Measurements from ENCODE around the gene ERH. TPM values are rescaled to one million over a fixed set of nuclear protein-coding genes. Genes with fewer than 3 reads are reported as not detected.

Gene ERH
- total and polyA plus RNA-seq, 8 donors, result 134 to 309 (median 279) TPM

DNA sequence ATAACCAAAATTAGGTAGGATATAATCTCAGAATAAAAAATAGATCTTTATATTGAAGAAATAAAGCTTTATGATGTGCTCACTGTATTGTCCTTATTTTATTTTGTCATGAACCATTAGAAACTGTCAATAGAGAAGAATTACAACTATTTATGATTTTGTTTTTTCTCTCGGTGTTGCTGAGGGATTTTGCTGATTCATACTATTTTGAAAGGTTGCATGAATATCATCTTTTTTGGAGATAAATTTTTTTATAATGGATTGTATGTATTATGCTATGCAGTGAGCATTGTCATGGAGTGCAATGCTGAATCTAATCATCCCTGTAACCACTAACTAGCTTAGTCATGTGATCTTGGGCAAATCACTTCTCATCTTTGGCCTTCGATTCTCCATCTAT, 15.4 kb upstream of the ERH start:
- Histone ChIP-seq H3K9me3 (peaks cover 0 to 5% of the 10 kb centered on the region in 2 donors), H3K36me3 (no peaks in the 10 kb centered on the region), H3K27ac (no peak overlapping the region), H3K27me3 (no peaks in the 10 kb centered on the region), H3K4me3 (no peak overlapping the region), H3K4me1 (peaks cover 0 to 4% of the 10 kb centered on the region in 2 donors)
- TF ChIP-seq, protein P1, sequence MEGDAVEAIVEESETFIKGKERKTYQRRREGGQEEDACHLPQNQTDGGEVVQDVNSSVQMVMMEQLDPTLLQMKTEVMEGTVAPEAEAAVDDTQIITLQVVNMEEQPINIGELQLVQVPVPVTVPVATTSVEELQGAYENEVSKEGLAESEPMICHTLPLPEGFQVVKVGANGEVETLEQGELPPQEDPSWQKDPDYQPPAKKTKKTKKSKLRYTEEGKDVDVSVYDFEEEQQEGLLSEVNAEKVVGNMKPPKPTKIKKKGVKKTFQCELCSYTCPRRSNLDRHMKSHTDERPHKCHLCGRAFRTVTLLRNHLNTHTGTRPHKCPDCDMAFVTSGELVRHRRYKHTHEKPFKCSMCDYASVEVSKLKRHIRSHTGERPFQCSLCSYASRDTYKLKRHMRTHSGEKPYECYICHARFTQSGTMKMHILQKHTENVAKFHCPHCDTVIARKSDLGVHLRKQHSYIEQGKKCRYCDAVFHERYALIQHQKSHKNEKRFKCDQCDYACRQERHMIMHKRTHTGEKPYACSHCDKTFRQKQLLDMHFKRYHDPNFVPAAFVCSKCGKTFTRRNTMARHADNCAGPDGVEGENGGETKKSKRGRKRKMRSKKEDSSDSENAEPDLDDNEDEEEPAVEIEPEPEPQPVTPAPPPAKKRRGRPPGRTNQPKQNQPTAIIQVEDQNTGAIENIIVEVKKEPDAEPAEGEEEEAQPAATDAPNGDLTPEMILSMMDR (IDR thresholded peaks at IDR 0.05), result no peak
- ATAC-seq (no peak), DNase-seq (no peak)
- intact Hi-C loops (cut with DNase I), result no loop called here

GRCh38 chr14:69408331-69408960, 10.3 kb upstream of the ERH start:
- ATAC-seq (no peak), DNase-seq (no peak)
- Histone ChIP-seq H3K9me3 (no peaks in the 10 kb centered on the region), H3K4me1 (peaks cover 0 to 11% of the 10 kb centered on the region in 2 donors), H3K27me3 (no peaks in the 10 kb centered on the region), H3K27ac (no peak overlapping the region), H3K36me3 (peaks cover 0 to 4% of the 10 kb centered on the region in 2 donors), H3K4me3 (no peak overlapping the region)
- TF ChIP-seq, protein P1 (IDR thresholded peaks at IDR 0.05), result no peak
- intact Hi-C loops (cut with DNase I), result no loop called here

DNA sequence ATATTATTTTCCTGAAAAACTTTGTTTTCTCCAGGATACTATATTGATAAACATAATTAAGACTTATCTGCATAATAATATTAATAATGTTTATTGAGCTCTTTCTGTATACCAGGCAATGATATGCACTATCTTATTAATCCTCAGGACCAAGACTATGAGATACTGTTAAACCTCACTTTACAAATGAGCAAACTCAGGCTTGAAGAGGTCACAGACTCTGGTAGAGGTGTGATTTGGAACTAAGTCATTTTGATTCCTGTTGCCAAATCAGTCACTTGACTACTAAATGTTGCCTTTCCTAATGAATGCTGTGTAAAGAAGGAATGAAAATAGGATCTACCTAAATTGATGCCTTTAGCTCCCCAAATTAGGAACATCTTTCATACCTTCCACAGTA, 7.7 kb upstream of the ERH start:
- ATAC-seq (no peak), DNase-seq (no peak)
- Histone ChIP-seq H3K4me1 (peaks cover 11 to 26% of the 10 kb centered on the region in 2 donors), H3K4me3 (no peak overlapping the region), H3K27me3 (no peaks in the 10 kb centered on the region), H3K9me3 (no peaks in the 10 kb centered on the region), H3K36me3 (peaks cover 0 to 4% of the 10 kb centered on the region in 2 donors), H3K27ac (no peak overlapping the region)
- intact Hi-C loops (cut with DNase I), result no loop called here
- TF ChIP-seq, protein P1 (IDR thresholded peaks at IDR 0.05), result no peak

- Histone ChIP-seq H3K9me3 (no peaks in the 10 kb centered on the region), H3K4me3 (no peak overlapping the region), H3K4me1 (peaks cover 20 to 31% of the 10 kb centered on the region in 2 donors), H3K27ac (no peak overlapping the region), H3K36me3 (peaks cover 0 to 4% of the 10 kb centered on the region in 2 donors), H3K27me3 (no peaks in the 10 kb centered on the region)
- ATAC-seq (no peak), DNase-seq (no peak)
- intact Hi-C loops (cut with DNase I), result no loop called here
- TF ChIP-seq, protein P1 (IDR thresholded peaks at IDR 0.05), result no peak
Measured at GRCh38 chr14:69404883-69405282, 6.8 kb upstream of the ERH start.

DNA sequence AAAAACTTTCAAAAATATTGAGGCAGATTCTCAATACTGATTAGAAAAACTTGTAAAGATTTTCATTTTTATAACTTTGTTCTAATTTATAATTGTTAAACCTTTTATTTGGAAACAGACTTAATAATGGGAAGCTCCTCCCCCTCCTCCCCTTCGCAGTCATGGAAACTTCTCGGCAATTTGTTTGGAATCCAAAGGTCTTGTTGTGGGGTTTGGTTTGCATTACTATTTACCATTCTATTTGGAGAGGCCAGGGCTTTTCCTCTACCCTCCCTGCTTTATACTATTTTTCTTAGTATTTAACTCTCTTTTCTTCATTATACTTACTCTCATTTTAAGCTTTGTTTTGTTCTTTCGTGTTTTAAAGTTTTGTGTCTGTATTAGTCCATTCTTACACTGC, 6.4 kb upstream of the ERH start:
- Histone ChIP-seq H3K4me3 (no peak overlapping the region), H3K27me3 (no peaks in the 10 kb centered on the region), H3K9me3 (no peaks in the 10 kb centered on the region), H3K27ac (no peak overlapping the region), H3K4me1 (peaks cover 24 to 35% of the 10 kb centered on the region in 2 donors), H3K36me3 (peaks cover 0 to 4% of the 10 kb centered on the region in 2 donors)
- TF ChIP-seq, protein P1 (IDR thresholded peaks at IDR 0.05), result no peak
- intact Hi-C loops (cut with DNase I), result no loop called here
- no peak for ATAC-seq
- no peak for DNase-seq

Measured in left lung (tissue), 10 donors.